GM12874 (cell line): ENCODE data around the gene UTS2B.

ENCODE experiments used
- TF ChIP-seq, protein P1 (sequence below): IDR thresholded peaks from 2 replicates; pipeline ENCODE4 v1.5.1; 2011; ENCODE audit warnings: low read depth, mild to moderate bottlenecking, control low read depth, low read length, moderate library complexity; ENCODE audit not compliant: insufficient read depth

Gene UTS2B

DNA sequence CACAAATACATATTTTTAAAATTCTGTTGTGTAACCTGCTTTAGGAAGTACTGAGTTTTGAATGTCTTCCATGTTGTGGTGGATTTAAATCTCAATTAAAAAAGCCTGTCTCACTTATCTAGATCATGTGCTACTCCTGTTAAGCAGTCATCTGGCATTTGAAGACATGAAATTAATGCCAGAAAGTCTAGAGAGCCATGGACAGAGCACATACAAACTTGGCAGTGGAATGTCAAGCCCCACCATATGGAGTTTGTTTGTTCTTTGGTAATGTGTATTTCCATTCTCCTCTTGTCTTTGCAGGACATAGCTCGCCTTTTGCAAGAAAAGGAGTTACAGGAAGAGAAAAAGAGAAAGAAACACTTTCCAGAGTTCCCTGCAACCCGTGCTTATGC is 39.3 kb upstream of the UTS2B start:
- TF ChIP-seq, protein P1, sequence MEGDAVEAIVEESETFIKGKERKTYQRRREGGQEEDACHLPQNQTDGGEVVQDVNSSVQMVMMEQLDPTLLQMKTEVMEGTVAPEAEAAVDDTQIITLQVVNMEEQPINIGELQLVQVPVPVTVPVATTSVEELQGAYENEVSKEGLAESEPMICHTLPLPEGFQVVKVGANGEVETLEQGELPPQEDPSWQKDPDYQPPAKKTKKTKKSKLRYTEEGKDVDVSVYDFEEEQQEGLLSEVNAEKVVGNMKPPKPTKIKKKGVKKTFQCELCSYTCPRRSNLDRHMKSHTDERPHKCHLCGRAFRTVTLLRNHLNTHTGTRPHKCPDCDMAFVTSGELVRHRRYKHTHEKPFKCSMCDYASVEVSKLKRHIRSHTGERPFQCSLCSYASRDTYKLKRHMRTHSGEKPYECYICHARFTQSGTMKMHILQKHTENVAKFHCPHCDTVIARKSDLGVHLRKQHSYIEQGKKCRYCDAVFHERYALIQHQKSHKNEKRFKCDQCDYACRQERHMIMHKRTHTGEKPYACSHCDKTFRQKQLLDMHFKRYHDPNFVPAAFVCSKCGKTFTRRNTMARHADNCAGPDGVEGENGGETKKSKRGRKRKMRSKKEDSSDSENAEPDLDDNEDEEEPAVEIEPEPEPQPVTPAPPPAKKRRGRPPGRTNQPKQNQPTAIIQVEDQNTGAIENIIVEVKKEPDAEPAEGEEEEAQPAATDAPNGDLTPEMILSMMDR = no peak

GRCh38 chr3:191368755-191369615 is 38.7 kb upstream of the UTS2B start:
- TF ChIP-seq, protein P1 = no peak

DNA sequence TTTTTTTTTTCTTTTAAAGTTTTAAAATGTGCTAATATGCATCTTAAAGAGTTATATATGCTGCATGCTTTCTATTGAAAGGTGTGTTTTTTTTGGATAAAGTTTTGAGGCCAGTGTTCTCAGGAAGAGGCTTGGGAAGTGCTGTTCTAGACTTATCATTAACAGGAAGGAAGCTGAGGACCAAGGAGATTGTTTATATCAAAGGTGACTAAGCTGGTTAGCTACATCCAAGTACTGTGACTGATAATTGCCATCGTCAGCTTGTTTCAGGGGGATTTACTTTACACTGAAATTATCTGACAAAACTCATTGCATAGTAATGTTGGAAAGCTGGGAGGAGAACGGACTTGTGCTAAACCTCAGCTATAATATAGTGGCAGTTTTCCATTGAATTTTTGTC is 36.3 kb upstream of the UTS2B start:
- TF ChIP-seq, protein P1 = no peak

GRCh38 chr3:191363221-191363620 is 32.9 kb upstream of the UTS2B start:
- TF ChIP-seq, protein P1 = no peak

DNA sequence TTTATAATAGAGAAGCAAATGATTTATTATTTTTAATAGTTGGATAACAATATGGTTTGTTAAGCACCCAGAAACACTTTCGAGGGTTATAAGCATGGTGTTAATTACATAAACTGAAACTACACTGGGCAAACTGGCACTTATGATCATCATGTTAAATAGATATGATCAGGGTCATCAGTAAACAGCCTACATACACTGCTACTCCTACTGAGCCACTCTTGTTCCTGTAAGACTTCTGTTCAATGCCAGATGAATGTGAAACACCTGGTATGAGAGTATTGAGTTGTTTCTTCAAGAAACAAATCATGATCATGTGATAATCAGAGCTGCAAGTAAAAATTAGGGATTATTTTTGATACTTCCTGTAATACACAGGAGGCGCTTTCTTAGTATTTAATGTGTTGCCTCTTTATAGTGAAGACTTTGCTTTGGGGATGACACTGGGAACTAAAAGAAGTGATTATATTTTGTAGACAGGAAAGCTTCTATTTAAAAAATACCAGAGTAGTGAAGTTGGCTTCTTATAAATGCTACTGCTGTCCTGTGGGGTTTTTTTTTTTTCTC is 32.3 kb upstream of the UTS2B start:
- TF ChIP-seq, protein P1 = no peak

DNA sequence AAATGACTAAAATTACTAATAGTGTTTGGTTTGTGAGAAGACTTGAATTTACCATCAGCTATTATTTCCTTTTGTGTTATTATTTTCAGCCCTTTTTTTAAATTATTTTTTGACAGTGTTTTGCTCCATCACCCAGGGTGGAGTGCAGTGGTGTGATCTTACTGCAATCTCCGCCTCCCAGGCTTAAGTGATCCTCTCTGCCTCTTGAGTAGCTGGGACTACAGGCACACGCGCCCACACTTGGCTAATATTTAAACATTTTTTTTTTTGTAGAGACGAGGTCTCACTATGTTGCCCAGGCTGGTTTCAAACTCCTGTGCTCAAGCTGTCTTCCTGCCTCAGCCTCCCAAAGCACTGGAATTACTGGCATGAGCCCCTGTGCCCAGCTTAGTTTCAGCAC is 31.7 kb upstream of the UTS2B start:
- TF ChIP-seq, protein P1 = no peak

DNA sequence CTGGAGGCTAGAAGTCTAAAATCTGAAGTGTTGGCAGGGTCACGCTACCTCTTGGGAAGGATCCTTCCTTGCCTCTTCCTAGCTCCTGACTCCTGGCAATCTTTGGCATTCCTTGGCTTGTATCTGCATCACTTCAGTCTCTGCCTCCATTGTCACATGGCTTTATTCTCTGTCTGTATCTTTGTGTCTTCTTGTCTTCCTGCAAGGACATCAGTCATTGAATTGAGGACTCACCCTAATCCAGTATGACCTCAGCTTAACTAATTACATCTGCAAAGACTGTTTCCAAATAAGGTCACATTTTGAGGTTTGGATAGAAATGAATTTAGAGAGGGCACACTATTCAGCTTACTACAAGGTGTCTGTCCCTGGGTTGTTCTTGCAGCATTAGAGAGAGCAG is 31.1 kb upstream of the UTS2B start:
- TF ChIP-seq, protein P1 = no peak
